ENCODE data around the gene MAP2K3. TPM values are rescaled to one million over a fixed set of nuclear protein-coding genes. Genes with fewer than 3 reads are reported as not detected.

The MAP2K3 gene
- polyA plus RNA-seq (2013, experiment 1 of 4): 16.6 TPM
- polyA plus RNA-seq (2013, experiment 2 of 4): 17.1 TPM
- polyA plus RNA-seq (2013, experiment 3 of 4): 13.8 TPM
- 15.0 TPM for polyA plus RNA-seq (2013, experiment 4 of 4)

- Histone ChIP-seq H3K27me3 (ENCODE audit: control insufficient read depth, insufficient read depth, low read length, poor library complexity, severe bottlenecking) (peaks cover 29% of the 10 kb centered on the region), H3K4me3 (ENCODE audit: insufficient read depth, low read depth, low read length) (peak within 1 kb of the TSS; percentile 43), H3K4me1 (ENCODE audit: control insufficient read depth, insufficient read depth, low read length) (peaks cover 13% of the 10 kb centered on the region), H3K9me3 (ENCODE audit: control insufficient read depth, low read length) (no peaks in the 10 kb centered on the region), H3K27ac (ENCODE audit: insufficient read depth, low read depth, low read length, poor library complexity, severe bottlenecking) (no peak within 1 kb of the TSS), H3K36me3 (ENCODE audit: control insufficient read depth, insufficient read depth, low read length) (no peaks in the 10 kb centered on the region)
- 0 to 1% methylated on average over 88 of the region's 88 CpGs for WGBS, 2 experiments
Observed at GRCh38 chr17:21284319-21285163, at the start of gene MAP2K3. Gene MAP2K3, plus strand, starts transcription at chr17:21284711. Its CDS starts 210 bp downstream, at chr17:21284921.

- Histone ChIP-seq H3K4me3 (ENCODE audit: insufficient read depth, low read depth, low read length) (no peak overlapping the region), H3K4me1 (ENCODE audit: control insufficient read depth, insufficient read depth, low read length) (peaks cover 9% of the 10 kb centered on the region), H3K9me3 (ENCODE audit: control insufficient read depth, low read length) (no peaks in the 10 kb centered on the region), H3K36me3 (ENCODE audit: control insufficient read depth, insufficient read depth, low read length) (no peaks in the 10 kb centered on the region), H3K27me3 (ENCODE audit: control insufficient read depth, insufficient read depth, low read length, poor library complexity, severe bottlenecking) (no peaks in the 10 kb centered on the region), H3K27ac (ENCODE audit: insufficient read depth, low read depth, low read length, poor library complexity, severe bottlenecking) (no peak overlapping the region)
- WGBS, 2 experiments: 78 to 85% methylated on average over 1 of the region's 1 CpG
Observed at GRCh38 chr17:21235921-21236320, 48.6 kb upstream of the MAP2K3 start.

GRCh38 chr17:21239680-21240368, 44.7 kb upstream of the MAP2K3 start:
- H3K27me3 ChIP-seq (ENCODE audit: control insufficient read depth, insufficient read depth, low read length, poor library complexity, severe bottlenecking): no peaks in the 10 kb centered on the region
- no peaks in the 10 kb centered on the region for H3K36me3 ChIP-seq (ENCODE audit: control insufficient read depth, insufficient read depth, low read length)
- H3K4me3 ChIP-seq (ENCODE audit: insufficient read depth, low read depth, low read length): no peak overlapping the region
- H3K27ac ChIP-seq (ENCODE audit: insufficient read depth, low read depth, low read length, poor library complexity, severe bottlenecking): no peak overlapping the region
- H3K4me1 ChIP-seq (ENCODE audit: control insufficient read depth, insufficient read depth, low read length): peaks cover 38% of the 10 kb centered on the region
- H3K9me3 ChIP-seq (ENCODE audit: control insufficient read depth, low read length): no peaks in the 10 kb centered on the region
- 64% methylated on average over 12 of the region's 12 CpGs for WGBS, 2 experiments

- Histone ChIP-seq H3K36me3 (ENCODE audit: control insufficient read depth, insufficient read depth, low read length) (no peaks in the 10 kb centered on the region), H3K27ac (ENCODE audit: insufficient read depth, low read depth, low read length, poor library complexity, severe bottlenecking) (no peak overlapping the region), H3K4me3 (ENCODE audit: insufficient read depth, low read depth, low read length) (no peak overlapping the region), H3K4me1 (ENCODE audit: control insufficient read depth, insufficient read depth, low read length) (peaks cover 38% of the 10 kb centered on the region), H3K27me3 (ENCODE audit: control insufficient read depth, insufficient read depth, low read length, poor library complexity, severe bottlenecking) (no peaks in the 10 kb centered on the region), H3K9me3 (ENCODE audit: control insufficient read depth, low read length) (no peaks in the 10 kb centered on the region)
- WGBS, 2 experiments: 58% methylated on average over 25 of the region's 25 CpGs
Observed at GRCh38 chr17:21240369-21241055, 44.0 kb upstream of the MAP2K3 start.

- no peak overlapping the region for H3K4me3 ChIP-seq (ENCODE audit: insufficient read depth, low read depth, low read length)
- no peak overlapping the region for H3K27ac ChIP-seq (ENCODE audit: insufficient read depth, low read depth, low read length, poor library complexity, severe bottlenecking)
- 83 to 85% methylated on average over 11 of the region's 11 CpGs for WGBS, 2 experiments
Observed at GRCh38 chr17:21241564-21241963, 42.9 kb upstream of the MAP2K3 start.

GRCh38 chr17:21242026-21242697, 42.3 kb upstream of the MAP2K3 start:
- H3K4me1 ChIP-seq (ENCODE audit: control insufficient read depth, insufficient read depth, low read length): peaks cover 38% of the 10 kb centered on the region
- no peak overlapping the region for H3K4me3 ChIP-seq (ENCODE audit: insufficient read depth, low read depth, low read length)
- H3K27me3 ChIP-seq (ENCODE audit: control insufficient read depth, insufficient read depth, low read length, poor library complexity, severe bottlenecking): no peaks in the 10 kb centered on the region
- no peak overlapping the region for H3K27ac ChIP-seq (ENCODE audit: insufficient read depth, low read depth, low read length, poor library complexity, severe bottlenecking)
- H3K36me3 ChIP-seq (ENCODE audit: control insufficient read depth, insufficient read depth, low read length): no peaks in the 10 kb centered on the region
- H3K9me3 ChIP-seq (ENCODE audit: control insufficient read depth, low read length): no peaks in the 10 kb centered on the region
- whole genome bisulfite sequencing, 2 experiments: 80 to 86% methylated on average over 11 of the region's 11 CpGs

More at GRCh38 chr17:21241564-21241963, 42.9 kb upstream of the MAP2K3 start:
- Histone ChIP-seq H3K36me3 (ENCODE audit: control insufficient read depth, insufficient read depth, low read length) (no peaks in the 10 kb centered on the region), H3K4me1 (ENCODE audit: control insufficient read depth, insufficient read depth, low read length) (peaks cover 38% of the 10 kb centered on the region), H3K9me3 (ENCODE audit: control insufficient read depth, low read length) (no peaks in the 10 kb centered on the region), H3K27me3 (ENCODE audit: control insufficient read depth, insufficient read depth, low read length, poor library complexity, severe bottlenecking) (no peaks in the 10 kb centered on the region)

GRCh38 chr17:21242780-21243515, 41.6 kb upstream of the MAP2K3 start:
- H3K4me1 ChIP-seq (ENCODE audit: control insufficient read depth, insufficient read depth, low read length): peaks cover 38% of the 10 kb centered on the region
- H3K27ac ChIP-seq (ENCODE audit: insufficient read depth, low read depth, low read length, poor library complexity, severe bottlenecking): no peak overlapping the region
- no peaks in the 10 kb centered on the region for H3K36me3 ChIP-seq (ENCODE audit: control insufficient read depth, insufficient read depth, low read length)
- H3K9me3 ChIP-seq (ENCODE audit: control insufficient read depth, low read length): no peaks in the 10 kb centered on the region
- WGBS, 2 experiments: 89 to 91% methylated on average over 26 of the region's 26 CpGs
- no peaks in the 10 kb centered on the region for H3K27me3 ChIP-seq (ENCODE audit: control insufficient read depth, insufficient read depth, low read length, poor library complexity, severe bottlenecking)
- H3K4me3 ChIP-seq (ENCODE audit: insufficient read depth, low read depth, low read length): no peak overlapping the region

GRCh38 chr17:21243516-21244303, 40.8 kb upstream of the MAP2K3 start:
- Histone ChIP-seq H3K4me1 (ENCODE audit: control insufficient read depth, insufficient read depth, low read length) (peaks cover 38% of the 10 kb centered on the region), H3K27ac (ENCODE audit: insufficient read depth, low read depth, low read length, poor library complexity, severe bottlenecking) (no peak overlapping the region), H3K27me3 (ENCODE audit: control insufficient read depth, insufficient read depth, low read length, poor library complexity, severe bottlenecking) (no peaks in the 10 kb centered on the region), H3K36me3 (ENCODE audit: control insufficient read depth, insufficient read depth, low read length) (no peaks in the 10 kb centered on the region), H3K4me3 (ENCODE audit: insufficient read depth, low read depth, low read length) (no peak overlapping the region), H3K9me3 (ENCODE audit: control insufficient read depth, low read length) (no peaks in the 10 kb centered on the region)
- WGBS, 2 experiments: 79% methylated on average over 23 of the region's 23 CpGs

Measured in ectodermal cell (in vitro differentiated cells).